ENCODE data around the gene PCSK1. TPM values are rescaled to one million over a fixed set of nuclear protein-coding genes. Genes with fewer than 3 reads are reported as not detected.

The PCSK1 gene
- total RNA-seq, 1 donor from 2014 or later, result 0.41 TPM

- Mint-ChIP-seq H3K4me1 (ENCODE audit: unreplicated experiment) (no peaks in the 10 kb centered on the region), H3K9me3 (ENCODE audit: unreplicated experiment) (no peaks in the 10 kb centered on the region), H3K27me3 (ENCODE audit: unreplicated experiment) (no peaks in the 10 kb centered on the region), H3K27ac (ENCODE audit: unreplicated experiment) (no peak overlapping the region), H3K4me3 (ENCODE audit: unreplicated experiment) (no peak overlapping the region), H3K36me3 (ENCODE audit: low read depth, unreplicated experiment) (no peaks in the 10 kb centered on the region)
- DNase-seq (ENCODE audit: low spot score), result no peak
- TF ChIP-seq CTCF (IDR thresholded peaks at IDR 0.05; ENCODE audit: unreplicated experiment), result no peak
These were observed 44.9 kb downstream of the PCSK1 start for GRCh38 chr5:96388176-96388575.

GRCh38 chr5:96387616-96388015 lies 45.4 kb downstream of the PCSK1 start:
- Mint-ChIP-seq H3K36me3 (ENCODE audit: low read depth, unreplicated experiment) (no peaks in the 10 kb centered on the region), H3K27me3 (ENCODE audit: unreplicated experiment) (no peaks in the 10 kb centered on the region), H3K4me3 (ENCODE audit: unreplicated experiment) (no peak overlapping the region), H3K27ac (ENCODE audit: unreplicated experiment) (no peak overlapping the region), H3K4me1 (ENCODE audit: unreplicated experiment) (no peaks in the 10 kb centered on the region), H3K9me3 (ENCODE audit: unreplicated experiment) (no peaks in the 10 kb centered on the region)
- DNase-seq (ENCODE audit: low spot score), result no peak
- TF ChIP-seq CTCF (IDR thresholded peaks at IDR 0.05; ENCODE audit: unreplicated experiment), result no peak

GRCh38 chr5:96385538-96385937 lies 47.5 kb downstream of the PCSK1 start:
- H3K9me3 Mint-ChIP-seq (ENCODE audit: unreplicated experiment), result no peaks in the 10 kb centered on the region
- no peaks in the 10 kb centered on the region for H3K4me1 Mint-ChIP-seq (ENCODE audit: unreplicated experiment)
- no peaks in the 10 kb centered on the region for H3K36me3 Mint-ChIP-seq (ENCODE audit: low read depth, unreplicated experiment)
- no peak for DNase-seq (ENCODE audit: low spot score)
- H3K4me3 Mint-ChIP-seq (ENCODE audit: unreplicated experiment), result no peak overlapping the region
- H3K27me3 Mint-ChIP-seq (ENCODE audit: unreplicated experiment), result no peaks in the 10 kb centered on the region
- no peak for TF ChIP-seq CTCF (IDR thresholded peaks at IDR 0.05; ENCODE audit: unreplicated experiment)
- no peak overlapping the region for H3K27ac Mint-ChIP-seq (ENCODE audit: unreplicated experiment)

GRCh38 chr5:96384353-96384752 lies 48.7 kb downstream of the PCSK1 start:
- DNase-seq (ENCODE audit: low spot score), result no peak
- no peaks in the 10 kb centered on the region for H3K27me3 Mint-ChIP-seq (ENCODE audit: unreplicated experiment)
- no peaks in the 10 kb centered on the region for H3K4me1 Mint-ChIP-seq (ENCODE audit: unreplicated experiment)
- no peak overlapping the region for H3K4me3 Mint-ChIP-seq (ENCODE audit: unreplicated experiment)
- TF ChIP-seq CTCF (IDR thresholded peaks at IDR 0.05; ENCODE audit: unreplicated experiment), result no peak
- no peaks in the 10 kb centered on the region for H3K36me3 Mint-ChIP-seq (ENCODE audit: low read depth, unreplicated experiment)
- H3K27ac Mint-ChIP-seq (ENCODE audit: unreplicated experiment), result no peak overlapping the region
- H3K9me3 Mint-ChIP-seq (ENCODE audit: unreplicated experiment), result no peaks in the 10 kb centered on the region

GRCh38 chr5:96381526-96381925 lies 51.5 kb downstream of the PCSK1 start:
- H3K4me3 Mint-ChIP-seq (ENCODE audit: unreplicated experiment), result no peak overlapping the region

More at GRCh38 chr5:96381526-96381925, 51.5 kb downstream of the PCSK1 start:
- no peaks in the 10 kb centered on the region for H3K9me3 Mint-ChIP-seq (ENCODE audit: unreplicated experiment)
- TF ChIP-seq CTCF (IDR thresholded peaks at IDR 0.05; ENCODE audit: unreplicated experiment), result no peak
- H3K36me3 Mint-ChIP-seq (ENCODE audit: low read depth, unreplicated experiment), result no peaks in the 10 kb centered on the region
- no peaks in the 10 kb centered on the region for H3K4me1 Mint-ChIP-seq (ENCODE audit: unreplicated experiment)
- DNase-seq (ENCODE audit: low spot score), result no peak
- no peak overlapping the region for H3K27ac Mint-ChIP-seq (ENCODE audit: unreplicated experiment)
- H3K27me3 Mint-ChIP-seq (ENCODE audit: unreplicated experiment), result no peaks in the 10 kb centered on the region

Data from endothelial cell (in vitro differentiated cells).